Measurements from ENCODE around the gene RPAP2. TPM values are rescaled to one million over a fixed set of nuclear protein-coding genes. Genes with fewer than 3 reads are reported as not detected.

Gene RPAP2
- total and polyA plus RNA-seq, 3 experiments from 2014 or later = 30.8 to 40.7 (median 38.6) TPM

Other genes starting within 250 kb of the RPAP2 start
- under 1 TPM; 0.38 to 0.39 TPM for gene SETSIP, start 223.6 kb upstream of the RPAP2 start, total RNA-seq
- not detected for gene SETSIP, start 223.6 kb upstream of the RPAP2 start, polyA plus RNA-seq
- gene BTBD8, start 218.7 kb upstream of the RPAP2 start, total RNA-seq = 1 to 10 TPM; 1.2 to 1.4 TPM
- gene BTBD8, start 218.7 kb upstream of the RPAP2 start, polyA plus RNA-seq = 0.58 TPM
- not detected for gene C1orf146, start 81.1 kb upstream of the RPAP2 start, total RNA-seq
- gene C1orf146, start 81.1 kb upstream of the RPAP2 start, polyA plus RNA-seq = not detected
- 10 to 100 TPM; 20.1 TPM for gene GLMN, start 72 bp upstream of the RPAP2 start, total RNA-seq
- 11.1 TPM for gene GLMN, start 72 bp upstream of the RPAP2 start, polyA plus RNA-seq
- 10 to 100 TPM; 70.9 to 74.6 TPM for gene GFI1, start 187.9 kb downstream of the RPAP2 start, total RNA-seq
- gene GFI1, start 187.9 kb downstream of the RPAP2 start, polyA plus RNA-seq = 26.0 TPM

Data from CD8-positive, alpha-beta memory T cell (primary cell).